Naive B cell (primary cell): ENCODE results near the gene STARD3. TPM values are rescaled to one million over a fixed set of nuclear protein-coding genes. Genes with fewer than 3 reads are reported as not detected.

Experiments used
- ATAC-seq, 2 donors: fragments of 150-1000 bp; cut with Tn5 transposase; 2 replicates each; pipeline ENCODE4 v1.10.0; 2021; ENCODE audit warnings: low read depth in 2 of 2, mild to moderate bottlenecking in 2 of 2, moderate library complexity in 2 of 2
- DNase-seq: peaks from one replicate; pipeline ENCODE4 v3.0.0; 2022
- H3K27ac Mint-ChIP-seq, 6 donors: one replicate each; pipeline ENCODE4 v1.8.0; 2020 to 2022; ENCODE audit warnings: mild to moderate bottlenecking in 6 of 6, mixed read lengths in 6 of 6, moderate library complexity in 5 of 6, inconsistent platforms in 2 of 6
- H3K27me3 Mint-ChIP-seq, 3 donors: one replicate each; pipeline ENCODE4 v1.8.0; 2021 to 2022; ENCODE audit warnings: mixed read lengths in 3 of 3, mild to moderate bottlenecking in 1 of 3
- H3K36me3 Mint-ChIP-seq, 2 donors: one replicate each; pipeline ENCODE4 v1.8.0; 2020 to 2022; ENCODE audit warnings: mixed read lengths in 2 of 2, inconsistent platforms in 1 of 2, mild to moderate bottlenecking in 1 of 2
- H3K4me1 Mint-ChIP-seq, 3 donors: one replicate each; pipeline ENCODE4 v1.8.0; 2020 to 2022; ENCODE audit warnings: mixed read lengths in 3 of 3, inconsistent platforms in 1 of 3, mild to moderate bottlenecking in 1 of 3, moderate library complexity in 1 of 3
- H3K4me3 Mint-ChIP-seq, 8 donors: one replicate each; pipeline ENCODE4 v1.8.0; 2020 to 2022; ENCODE audit warnings: mild to moderate bottlenecking in 8 of 8, mixed read lengths in 8 of 8, moderate library complexity in 8 of 8, inconsistent platforms in 2 of 8
- H3K9me3 Mint-ChIP-seq, 7 donors: one replicate each; pipeline ENCODE4 v1.8.0; 2020 to 2022; ENCODE audit warnings: mixed read lengths in 7 of 7, mild to moderate bottlenecking in 5 of 7, inconsistent platforms in 2 of 7, moderate library complexity in 1 of 7
- polyA plus RNA-seq, 6 donors: library from polyadenylated mRNA; unstranded; fragments of 300-500 nt; fragmentation: Illumina TruSeq; gene quantifications; one replicate each; pipeline ENCODE4 v1.2.3, GENCODE V29; 2021; ENCODE audit warnings: low read depth in 6 of 6

The STARD3 gene
- polyA plus RNA-seq, 6 donors from 2014 or later: 30.7 to 53.7 (median 42.0) TPM

- ATAC-seq: no peak
Observed at GRCh38 chr17:39672522-39673334, 35.8 kb downstream of the STARD3 start.

GRCh38 chr17:39673335-39674081 is 36.6 kb downstream of the STARD3 start:
- peak overlapping the region in 2 of 6 donors; percentile 86 to 98 for H3K27ac Mint-ChIP-seq
- DNase-seq: no peak
- H3K36me3 Mint-ChIP-seq: no peaks in the 10 kb centered on the region
- no peaks in the 10 kb centered on the region for H3K9me3 Mint-ChIP-seq
- H3K27me3 Mint-ChIP-seq: peaks cover 4 to 10% (median 6%) of the 10 kb centered on the region in 3 donors
- no peak for ATAC-seq
- H3K4me3 Mint-ChIP-seq: peak overlapping the region in 2 of 8 donors; percentile 16 to 37
- peaks cover 58 to 65% (median 64%) of the 10 kb centered on the region in 3 donors for H3K4me1 Mint-ChIP-seq

More at GRCh38 chr17:39672522-39673334, 35.8 kb downstream of the STARD3 start:
- no peaks in the 10 kb centered on the region for H3K36me3 Mint-ChIP-seq
- H3K27me3 Mint-ChIP-seq: peaks cover 5 to 13% (median 10%) of the 10 kb centered on the region in 3 donors
- no peak for DNase-seq
- no peaks in the 10 kb centered on the region for H3K9me3 Mint-ChIP-seq
- peaks cover 57 to 61% (median 60%) of the 10 kb centered on the region in 3 donors for H3K4me1 Mint-ChIP-seq
- peak overlapping the region in 2 of 6 donors; percentile 65 to 98 for H3K27ac Mint-ChIP-seq
- H3K4me3 Mint-ChIP-seq: peak overlapping the region in 3 of 8 donors; percentile 16 to 74 (median 43)

GRCh38 chr17:39674179-39674578 is 37.2 kb downstream of the STARD3 start:
- Mint-ChIP-seq H3K4me3 (no peak overlapping the region), H3K4me1 (peaks cover 60 to 68% (median 67%) of the 10 kb centered on the region in 3 donors), H3K36me3 (no peaks in the 10 kb centered on the region), H3K9me3 (no peaks in the 10 kb centered on the region), H3K27ac (peak overlapping the region in 3 of 6 donors; percentile 76 to 98 (median 86)), H3K27me3 (peaks cover 0 to 3% (median 0%) of the 10 kb centered on the region in 3 donors)
- no peak for DNase-seq
- no peak for ATAC-seq

GRCh38 chr17:39674702-39675389 is 37.9 kb downstream of the STARD3 start:
- no peaks in the 10 kb centered on the region for H3K9me3 Mint-ChIP-seq
- peak overlapping the region; percentile 5 to 88 (median 56) for H3K4me3 Mint-ChIP-seq
- peaks cover 66 to 75% (median 69%) of the 10 kb centered on the region in 3 donors for H3K4me1 Mint-ChIP-seq
- H3K36me3 Mint-ChIP-seq: no peaks in the 10 kb centered on the region
- peak; percentile 43 to 51 for ATAC-seq
- H3K27me3 Mint-ChIP-seq: no peaks in the 10 kb centered on the region
- peak; percentile 53 for DNase-seq
- peak overlapping the region in 4 of 6 donors; percentile 76 to 98 (median 85) for H3K27ac Mint-ChIP-seq

- no peaks in the 10 kb centered on the region for H3K36me3 Mint-ChIP-seq
- H3K4me1 Mint-ChIP-seq: peaks cover 73 to 81% (median 73%) of the 10 kb centered on the region in 3 donors
- no peaks in the 10 kb centered on the region for H3K27me3 Mint-ChIP-seq
- peak overlapping the region in 7 of 8 donors; percentile 33 to 88 (median 63) for H3K4me3 Mint-ChIP-seq
- H3K9me3 Mint-ChIP-seq: no peaks in the 10 kb centered on the region
- no peak for DNase-seq
- ATAC-seq: no peak
- H3K27ac Mint-ChIP-seq: peak overlapping the region; percentile 79 to 98 (median 90)
Observed at GRCh38 chr17:39675390-39676082, 38.6 kb downstream of the STARD3 start.

- peak overlapping the region; percentile 38 to 98 (median 76) for H3K27ac Mint-ChIP-seq
- peak overlapping the region; percentile 33 to 82 (median 66) for H3K4me3 Mint-ChIP-seq
- H3K36me3 Mint-ChIP-seq: no peaks in the 10 kb centered on the region
- H3K27me3 Mint-ChIP-seq: no peaks in the 10 kb centered on the region
- peaks cover 80 to 84% (median 80%) of the 10 kb centered on the region in 3 donors for H3K4me1 Mint-ChIP-seq
- DNase-seq (peak; percentile 54), ATAC-seq (peak; percentile 60 to 68)
- H3K9me3 Mint-ChIP-seq: no peaks in the 10 kb centered on the region
Observed at GRCh38 chr17:39676198-39676819, 39.4 kb downstream of the STARD3 start.

- DNase-seq (no peak), ATAC-seq (no peak)
- H3K9me3 Mint-ChIP-seq: no peaks in the 10 kb centered on the region
- H3K36me3 Mint-ChIP-seq: no peaks in the 10 kb centered on the region
- peaks cover 74 to 79% (median 79%) of the 10 kb centered on the region in 3 donors for H3K4me1 Mint-ChIP-seq
- H3K27me3 Mint-ChIP-seq: no peaks in the 10 kb centered on the region
- H3K27ac Mint-ChIP-seq: peak overlapping the region; percentile 46 to 98 (median 72)
- H3K4me3 Mint-ChIP-seq: peak overlapping the region; percentile 19 to 84 (median 62)
Observed at GRCh38 chr17:39677072-39677471, 40.1 kb downstream of the STARD3 start.

GRCh38 chr17:39677542-39678339 is 40.8 kb downstream of the STARD3 start:
- peak overlapping the region; percentile 19 to 84 (median 62) for H3K4me3 Mint-ChIP-seq
- no peak for DNase-seq
- peaks cover 71 to 76% (median 72%) of the 10 kb centered on the region in 3 donors for H3K4me1 Mint-ChIP-seq
- no peaks in the 10 kb centered on the region for H3K9me3 Mint-ChIP-seq
- no peaks in the 10 kb centered on the region for H3K27me3 Mint-ChIP-seq
- H3K36me3 Mint-ChIP-seq: peaks cover 0 to 2% of the 10 kb centered on the region in 2 donors
- ATAC-seq: no peak
- peak overlapping the region; percentile 69 to 98 (median 91) for H3K27ac Mint-ChIP-seq

GRCh38 chr17:39678340-39679116 is 41.6 kb downstream of the STARD3 start:
- Mint-ChIP-seq H3K9me3 (no peaks in the 10 kb centered on the region), H3K36me3 (peaks cover 5 to 10% of the 10 kb centered on the region in 2 donors), H3K4me3 (peak overlapping the region in 6 of 8 donors; percentile 32 to 91 (median 75)), H3K4me1 (peaks cover 71 to 75% (median 72%) of the 10 kb centered on the region in 3 donors), H3K27me3 (no peaks in the 10 kb centered on the region), H3K27ac (peak overlapping the region; percentile 92 to 98 (median 96))
- no peak for ATAC-seq
- DNase-seq: no peak

GRCh38 chr17:39679521-39680192 is 42.7 kb downstream of the STARD3 start:
- no peaks in the 10 kb centered on the region for H3K9me3 Mint-ChIP-seq
- ATAC-seq: peak; percentile 78 to 81
- H3K27ac Mint-ChIP-seq: peak overlapping the region; percentile 92 to 98 (median 96)
- peaks cover 66 to 69% (median 67%) of the 10 kb centered on the region in 3 donors for H3K4me1 Mint-ChIP-seq
- no peaks in the 10 kb centered on the region for H3K27me3 Mint-ChIP-seq
- peak overlapping the region; percentile 48 to 91 (median 74) for H3K4me3 Mint-ChIP-seq
- H3K36me3 Mint-ChIP-seq: peaks cover 5 to 15% of the 10 kb centered on the region in 2 donors
- peak; percentile 62 for DNase-seq
